ENCODE data around the gene TFDP2.
"Not testable (repeated sequence)": the region's sequence is repeated elsewhere in the genome, so short reads cannot be mapped to it uniquely, and the experiment has no call there.

The TFDP2 gene

GRCh38 chr3:142104763-142105162 is 44.6 kb downstream of the TFDP2 start:
- H3K27ac ChIP-seq: no peak overlapping the region
- TF ChIP-seq ZFX (IDR thresholded peaks at IDR 0.05; ENCODE audit: borderline replicate concordance) (no peak), CTCF (IDR thresholded peaks at IDR 0.05) (no peak)

- no peak overlapping the region for H3K27ac ChIP-seq
- TF ChIP-seq ZFX (IDR thresholded peaks at IDR 0.05; ENCODE audit: borderline replicate concordance) (no peak), CTCF (IDR thresholded peaks at IDR 0.05) (no peak)
Observed at GRCh38 chr3:142098964-142099363, 50.4 kb downstream of the TFDP2 start.

GRCh38 chr3:142097099-142097843 is 52.1 kb downstream of the TFDP2 start:
- no peak for TF ChIP-seq CTCF (IDR thresholded peaks at IDR 0.05)
- no peak for TF ChIP-seq ZFX (IDR thresholded peaks at IDR 0.05; ENCODE audit: borderline replicate concordance)

GRCh38 chr3:142095841-142096240 is 53.5 kb downstream of the TFDP2 start:
- TF ChIP-seq ZFX (IDR thresholded peaks at IDR 0.05; ENCODE audit: borderline replicate concordance): no peak
- no peak for TF ChIP-seq CTCF (IDR thresholded peaks at IDR 0.05)
- H3K27ac ChIP-seq: no peak overlapping the region

More at GRCh38 chr3:142097099-142097843, 52.1 kb downstream of the TFDP2 start:
- H3K27ac ChIP-seq: no peak overlapping the region

GRCh38 chr3:142088925-142089324 is 60.4 kb downstream of the TFDP2 start:
- not testable (repeated sequence) for H3K27ac ChIP-seq

GRCh38 chr3:142088522-142088921 is 60.8 kb downstream of the TFDP2 start:
- no peak overlapping the region for H3K27ac ChIP-seq
- TF ChIP-seq CTCF (IDR thresholded peaks at IDR 0.05) (no peak), ZFX (IDR thresholded peaks at IDR 0.05; ENCODE audit: borderline replicate concordance) (no peak)

GRCh38 chr3:142087676-142088075 is 61.7 kb downstream of the TFDP2 start:
- no peak for TF ChIP-seq CTCF (IDR thresholded peaks at IDR 0.05)
- TF ChIP-seq ZFX (IDR thresholded peaks at IDR 0.05; ENCODE audit: borderline replicate concordance): no peak
- H3K27ac ChIP-seq: no peak overlapping the region

All from 22Rv1 (cell line).